Middle frontal gyrus (tissue), 1 donor: ENCODE results near the gene GPAT2.
"Not testable (repeated sequence)": the region's sequence is repeated elsewhere in the genome, so short reads cannot be mapped to it uniquely, and the experiment has no call there.

ENCODE experiments used
- DNase-seq: peaks from one replicate; pipeline ENCODE4 v3.0.0-alpha.2; 2015; ENCODE audit warnings: low spot score; ENCODE audit errors: extremely low spot score

The GPAT2 gene

GRCh38 chr2:96065381-96065930 is 30.7 kb upstream of the GPAT2 start:
- no peak for DNase-seq

GRCh38 chr2:96064760-96065159 is 30.0 kb upstream of the GPAT2 start:
- DNase-seq = not testable (repeated sequence)

- DNase-seq = not testable (repeated sequence)
Observed at GRCh38 chr2:96064047-96064675, 29.4 kb upstream of the GPAT2 start.

- peak; percentile 40 for DNase-seq
Observed at GRCh38 chr2:96063116-96063899, 28.6 kb upstream of the GPAT2 start.

GRCh38 chr2:96062483-96062882 is 27.8 kb upstream of the GPAT2 start:
- DNase-seq = not testable (repeated sequence)

- DNase-seq = not testable (repeated sequence)
Observed at GRCh38 chr2:96061901-96062300, 27.2 kb upstream of the GPAT2 start.

- not testable (repeated sequence) for DNase-seq
Observed at GRCh38 chr2:96061197-96061817, 26.6 kb upstream of the GPAT2 start.

GRCh38 chr2:96060325-96060724 is 25.6 kb upstream of the GPAT2 start:
- not testable (repeated sequence) for DNase-seq

- DNase-seq = not testable (repeated sequence)
Observed at GRCh38 chr2:96059443-96059842, 24.7 kb upstream of the GPAT2 start.

- DNase-seq = not testable (repeated sequence)
Observed at GRCh38 chr2:96055830-96056229, 21.1 kb upstream of the GPAT2 start.

- not testable (repeated sequence) for DNase-seq
Observed at GRCh38 chr2:96054537-96054936, 19.8 kb upstream of the GPAT2 start.

GRCh38 chr2:96053385-96053784 is 18.7 kb upstream of the GPAT2 start:
- not testable (repeated sequence) for DNase-seq

- DNase-seq = not testable (repeated sequence)
Observed at GRCh38 chr2:96052632-96053031, 17.9 kb upstream of the GPAT2 start.

GRCh38 chr2:96049917-96050262 is 15.2 kb upstream of the GPAT2 start:
- not testable (repeated sequence) for DNase-seq

GRCh38 chr2:96049049-96049916 is 14.6 kb upstream of the GPAT2 start:
- not testable (repeated sequence) for DNase-seq

- not testable (repeated sequence) for DNase-seq
Observed at GRCh38 chr2:96035554-96035953, 838 bp upstream of the GPAT2 start.

GRCh38 chr2:96033997-96034396 is 719 bp downstream of the GPAT2 start:
- DNase-seq = not testable (repeated sequence)

GRCh38 chr2:96027725-96028325 is 6.9 kb downstream of the GPAT2 start:
- DNase-seq = not testable (repeated sequence)

GRCh38 chr2:96025755-96026154 is 9.0 kb downstream of the GPAT2 start:
- not testable (repeated sequence) for DNase-seq

GRCh38 chr2:96025194-96025492 is 9.6 kb downstream of the GPAT2 start:
- no peak for DNase-seq
